Thyroid gland (tissue), 4 donors: ENCODE results near the gene CPNE4.

ENCODE experiments used
- CTCF ChIP-seq, 6 experiments: fragments of 200-600 bp in 3 of 6; fragments of 450-650 bp in 3 of 6; sonication (generic) in 3 of 6; IDR thresholded peaks; one replicate each; pipeline ENCODE4 v1.5.1; 2016 to 2019; ENCODE audit warnings: antibody characterized with exemption in 6 of 6, mild to moderate bottlenecking in 2 of 6, inconsistent platforms in 1 of 6, moderate library complexity in 1 of 6
- POLR2A ChIP-seq, 2 donors: fragments of 450-650 bp; IDR thresholded peaks; one replicate each; pipeline ENCODE4 v1.6.1; 2017; ENCODE audit warnings: antibody characterized with exemption in 2 of 2, mild to moderate bottlenecking in 2 of 2, moderate library complexity in 1 of 2

DNA sequence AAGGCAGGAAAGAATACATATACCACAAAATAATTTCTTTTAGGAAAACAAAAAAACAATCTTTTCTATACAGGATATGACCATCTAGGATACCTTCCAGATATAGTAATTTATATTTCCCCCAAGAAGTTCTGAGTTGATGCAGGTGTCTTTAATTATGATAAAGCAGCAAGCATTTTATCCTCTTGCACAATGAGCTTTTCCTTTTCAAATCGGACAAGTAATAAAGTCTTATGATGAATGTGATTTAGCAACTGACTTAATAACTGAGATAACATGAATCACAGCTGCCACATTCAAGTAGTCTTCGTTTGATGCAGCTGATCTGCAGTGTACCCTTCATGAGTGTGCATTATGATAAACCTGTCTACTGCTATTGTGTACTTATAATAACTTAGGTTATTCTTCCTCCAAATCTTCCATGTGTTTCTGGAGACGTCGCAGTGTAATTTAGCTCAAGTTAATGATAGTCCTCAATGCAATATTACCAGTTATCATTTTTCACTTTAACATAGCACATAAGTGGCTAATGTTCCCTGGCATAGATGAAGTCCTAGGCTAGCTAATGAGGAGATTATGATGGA is 271.7 kb downstream of the CPNE4 start:
- TF ChIP-seq CTCF (IDR thresholded peaks at IDR 0.05) (no peak), POLR2A (IDR thresholded peaks at IDR 0.05) (no peak)
